ENCODE results near the gene HINT1. TPM values are rescaled to one million over a fixed set of nuclear protein-coding genes. Genes with fewer than 3 reads are reported as not detected.

Gene HINT1
- total RNA-seq, 1 experiment from 2014 or later, result 197 TPM

DNA sequence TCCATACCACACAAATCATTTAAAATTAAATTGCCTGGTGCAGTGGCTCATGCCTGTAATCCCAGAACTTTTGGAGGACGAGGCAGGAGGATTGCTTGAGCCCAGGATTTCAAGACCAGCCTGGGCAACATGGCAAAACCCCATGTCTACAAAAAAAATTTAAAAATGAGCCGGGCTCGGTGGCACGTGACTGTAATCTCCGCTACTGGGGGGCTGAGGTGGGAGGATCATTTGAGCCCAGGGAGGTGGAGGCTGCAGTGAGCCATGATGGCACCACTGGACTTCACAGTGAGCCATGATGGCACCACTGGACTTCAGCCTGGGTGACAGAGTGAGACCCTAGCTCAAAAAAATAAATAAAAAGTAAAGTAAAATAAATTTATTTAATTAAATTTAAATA, 46.6 kb upstream of the HINT1 start:
- H3K27ac Mint-ChIP-seq, result no peak overlapping the region
- ChIA-PET POLR2A (no interaction called here), CTCF (no interaction called here)
- DNase-seq (ENCODE audit: low spot score) (no peak), ATAC-seq (no peak)
- no peaks in the 10 kb centered on the region for H3K36me3 Mint-ChIP-seq
- H3K9me3 Mint-ChIP-seq, result no peaks in the 10 kb centered on the region
- H3K27me3 Mint-ChIP-seq (ENCODE audit: low read depth), result no peaks in the 10 kb centered on the region
- no peak overlapping the region for H3K4me3 Mint-ChIP-seq
- H3K4me1 Mint-ChIP-seq, result peaks cover 28% of the 10 kb centered on the region
- TF ChIP-seq NR3C1 (CRISPR knock-in tag; conservative IDR thresholded peaks at IDR 0.05; ENCODE audit: low read depth), result no peak
- no peak for TF ChIP-seq OVOL2 (CRISPR knock-in tag; IDR thresholded peaks at IDR 0.05; ENCODE audit: borderline replicate concordance)
- TF ChIP-seq, protein P1, sequence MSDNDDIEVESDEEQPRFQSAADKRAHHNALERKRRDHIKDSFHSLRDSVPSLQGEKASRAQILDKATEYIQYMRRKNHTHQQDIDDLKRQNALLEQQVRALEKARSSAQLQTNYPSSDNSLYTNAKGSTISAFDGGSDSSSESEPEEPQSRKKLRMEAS (CRISPR knock-in tag; IDR thresholded peaks at IDR 0.05), result no peak
- no peak for TF ChIP-seq TEAD4 (CRISPR knock-in tag; IDR thresholded peaks at IDR 0.05)
- no peak for TF ChIP-seq CTCF (IDR thresholded peaks at IDR 0.05)
- TF ChIP-seq AR (CRISPR knock-in tag; IDR thresholded peaks at IDR 0.05), result no peak
- no peak for TF ChIP-seq SMAD3 (CRISPR knock-in tag; IDR thresholded peaks at IDR 0.05; ENCODE audit: borderline replicate concordance)
- no peak for TF ChIP-seq CREB1 (CRISPR knock-in tag; IDR thresholded peaks at IDR 0.05)
- TF ChIP-seq HMGA2 (CRISPR knock-in tag; IDR thresholded peaks at IDR 0.05), result no peak
- no peak for TF ChIP-seq ZNF138 (CRISPR knock-in tag; conservative IDR thresholded peaks at IDR 0.05)
- no peak for TF ChIP-seq TCF7 (CRISPR knock-in tag; IDR thresholded peaks at IDR 0.05; ENCODE audit: low read depth)
- TF ChIP-seq, protein P2, sequence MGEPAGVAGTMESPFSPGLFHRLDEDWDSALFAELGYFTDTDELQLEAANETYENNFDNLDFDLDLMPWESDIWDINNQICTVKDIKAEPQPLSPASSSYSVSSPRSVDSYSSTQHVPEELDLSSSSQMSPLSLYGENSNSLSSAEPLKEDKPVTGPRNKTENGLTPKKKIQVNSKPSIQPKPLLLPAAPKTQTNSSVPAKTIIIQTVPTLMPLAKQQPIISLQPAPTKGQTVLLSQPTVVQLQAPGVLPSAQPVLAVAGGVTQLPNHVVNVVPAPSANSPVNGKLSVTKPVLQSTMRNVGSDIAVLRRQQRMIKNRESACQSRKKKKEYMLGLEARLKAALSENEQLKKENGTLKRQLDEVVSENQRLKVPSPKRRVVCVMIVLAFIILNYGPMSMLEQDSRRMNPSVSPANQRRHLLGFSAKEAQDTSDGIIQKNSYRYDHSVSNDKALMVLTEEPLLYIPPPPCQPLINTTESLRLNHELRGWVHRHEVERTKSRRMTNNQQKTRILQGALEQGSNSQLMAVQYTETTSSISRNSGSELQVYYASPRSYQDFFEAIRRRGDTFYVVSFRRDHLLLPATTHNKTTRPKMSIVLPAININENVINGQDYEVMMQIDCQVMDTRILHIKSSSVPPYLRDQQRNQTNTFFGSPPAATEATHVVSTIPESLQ (CRISPR knock-in tag; IDR thresholded peaks at IDR 0.05), result no peak
- TF ChIP-seq, protein P3, sequence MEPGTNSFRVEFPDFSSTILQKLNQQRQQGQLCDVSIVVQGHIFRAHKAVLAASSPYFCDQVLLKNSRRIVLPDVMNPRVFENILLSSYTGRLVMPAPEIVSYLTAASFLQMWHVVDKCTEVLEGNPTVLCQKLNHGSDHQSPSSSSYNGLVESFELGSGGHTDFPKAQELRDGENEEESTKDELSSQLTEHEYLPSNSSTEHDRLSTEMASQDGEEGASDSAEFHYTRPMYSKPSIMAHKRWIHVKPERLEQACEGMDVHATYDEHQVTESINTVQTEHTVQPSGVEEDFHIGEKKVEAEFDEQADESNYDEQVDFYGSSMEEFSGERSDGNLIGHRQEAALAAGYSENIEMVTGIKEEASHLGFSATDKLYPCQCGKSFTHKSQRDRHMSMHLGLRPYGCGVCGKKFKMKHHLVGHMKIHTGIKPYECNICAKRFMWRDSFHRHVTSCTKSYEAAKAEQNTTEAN (CRISPR knock-in tag; IDR thresholded peaks at IDR 0.05), result no peak
- no peak for TF ChIP-seq NFATC4 (CRISPR knock-in tag; IDR thresholded peaks at IDR 0.05)

DNA sequence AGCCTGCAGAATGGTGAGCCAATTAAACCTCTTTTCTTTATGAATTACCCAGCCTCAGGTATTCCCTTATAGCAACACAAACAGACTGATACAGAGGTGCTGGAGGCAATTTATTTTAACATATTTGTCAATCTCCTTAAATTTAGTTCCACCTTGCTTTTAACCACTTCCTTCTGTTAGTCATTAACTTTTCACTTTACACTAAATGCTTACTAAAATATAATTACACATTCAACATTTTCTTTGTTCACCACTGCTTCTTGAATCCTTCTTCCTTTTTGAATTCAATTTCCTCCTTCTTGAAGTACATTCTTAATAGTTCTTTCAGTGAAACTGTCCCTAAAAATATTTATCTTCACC, 45.1 kb upstream of the HINT1 start:
- CTCF ChIA-PET, result no interaction called here
- ATAC-seq (no peak), DNase-seq (ENCODE audit: low spot score) (no peak)
- Mint-ChIP-seq H3K27me3 (ENCODE audit: low read depth) (no peaks in the 10 kb centered on the region), H3K4me1 (peaks cover 28% of the 10 kb centered on the region), H3K4me3 (no peak overlapping the region), H3K27ac (no peak overlapping the region), H3K36me3 (no peaks in the 10 kb centered on the region), H3K9me3 (no peaks in the 10 kb centered on the region)
- POLR2A ChIA-PET, result no interaction called here
- TF ChIP-seq, protein P4, sequence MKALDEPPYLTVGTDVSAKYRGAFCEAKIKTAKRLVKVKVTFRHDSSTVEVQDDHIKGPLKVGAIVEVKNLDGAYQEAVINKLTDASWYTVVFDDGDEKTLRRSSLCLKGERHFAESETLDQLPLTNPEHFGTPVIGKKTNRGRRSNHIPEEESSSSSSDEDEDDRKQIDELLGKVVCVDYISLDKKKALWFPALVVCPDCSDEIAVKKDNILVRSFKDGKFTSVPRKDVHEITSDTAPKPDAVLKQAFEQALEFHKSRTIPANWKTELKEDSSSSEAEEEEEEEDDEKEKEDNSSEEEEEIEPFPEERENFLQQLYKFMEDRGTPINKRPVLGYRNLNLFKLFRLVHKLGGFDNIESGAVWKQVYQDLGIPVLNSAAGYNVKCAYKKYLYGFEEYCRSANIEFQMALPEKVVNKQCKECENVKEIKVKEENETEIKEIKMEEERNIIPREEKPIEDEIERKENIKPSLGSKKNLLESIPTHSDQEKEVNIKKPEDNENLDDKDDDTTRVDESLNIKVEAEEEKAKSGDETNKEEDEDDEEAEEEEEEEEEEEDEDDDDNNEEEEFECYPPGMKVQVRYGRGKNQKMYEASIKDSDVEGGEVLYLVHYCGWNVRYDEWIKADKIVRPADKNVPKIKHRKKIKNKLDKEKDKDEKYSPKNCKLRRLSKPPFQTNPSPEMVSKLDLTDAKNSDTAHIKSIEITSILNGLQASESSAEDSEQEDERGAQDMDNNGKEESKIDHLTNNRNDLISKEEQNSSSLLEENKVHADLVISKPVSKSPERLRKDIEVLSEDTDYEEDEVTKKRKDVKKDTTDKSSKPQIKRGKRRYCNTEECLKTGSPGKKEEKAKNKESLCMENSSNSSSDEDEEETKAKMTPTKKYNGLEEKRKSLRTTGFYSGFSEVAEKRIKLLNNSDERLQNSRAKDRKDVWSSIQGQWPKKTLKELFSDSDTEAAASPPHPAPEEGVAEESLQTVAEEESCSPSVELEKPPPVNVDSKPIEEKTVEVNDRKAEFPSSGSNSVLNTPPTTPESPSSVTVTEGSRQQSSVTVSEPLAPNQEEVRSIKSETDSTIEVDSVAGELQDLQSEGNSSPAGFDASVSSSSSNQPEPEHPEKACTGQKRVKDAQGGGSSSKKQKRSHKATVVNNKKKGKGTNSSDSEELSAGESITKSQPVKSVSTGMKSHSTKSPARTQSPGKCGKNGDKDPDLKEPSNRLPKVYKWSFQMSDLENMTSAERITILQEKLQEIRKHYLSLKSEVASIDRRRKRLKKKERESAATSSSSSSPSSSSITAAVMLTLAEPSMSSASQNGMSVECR (CRISPR knock-in tag; IDR thresholded peaks at IDR 0.05; ENCODE audit: borderline replicate concordance), result no peak
- TF ChIP-seq, protein P5, sequence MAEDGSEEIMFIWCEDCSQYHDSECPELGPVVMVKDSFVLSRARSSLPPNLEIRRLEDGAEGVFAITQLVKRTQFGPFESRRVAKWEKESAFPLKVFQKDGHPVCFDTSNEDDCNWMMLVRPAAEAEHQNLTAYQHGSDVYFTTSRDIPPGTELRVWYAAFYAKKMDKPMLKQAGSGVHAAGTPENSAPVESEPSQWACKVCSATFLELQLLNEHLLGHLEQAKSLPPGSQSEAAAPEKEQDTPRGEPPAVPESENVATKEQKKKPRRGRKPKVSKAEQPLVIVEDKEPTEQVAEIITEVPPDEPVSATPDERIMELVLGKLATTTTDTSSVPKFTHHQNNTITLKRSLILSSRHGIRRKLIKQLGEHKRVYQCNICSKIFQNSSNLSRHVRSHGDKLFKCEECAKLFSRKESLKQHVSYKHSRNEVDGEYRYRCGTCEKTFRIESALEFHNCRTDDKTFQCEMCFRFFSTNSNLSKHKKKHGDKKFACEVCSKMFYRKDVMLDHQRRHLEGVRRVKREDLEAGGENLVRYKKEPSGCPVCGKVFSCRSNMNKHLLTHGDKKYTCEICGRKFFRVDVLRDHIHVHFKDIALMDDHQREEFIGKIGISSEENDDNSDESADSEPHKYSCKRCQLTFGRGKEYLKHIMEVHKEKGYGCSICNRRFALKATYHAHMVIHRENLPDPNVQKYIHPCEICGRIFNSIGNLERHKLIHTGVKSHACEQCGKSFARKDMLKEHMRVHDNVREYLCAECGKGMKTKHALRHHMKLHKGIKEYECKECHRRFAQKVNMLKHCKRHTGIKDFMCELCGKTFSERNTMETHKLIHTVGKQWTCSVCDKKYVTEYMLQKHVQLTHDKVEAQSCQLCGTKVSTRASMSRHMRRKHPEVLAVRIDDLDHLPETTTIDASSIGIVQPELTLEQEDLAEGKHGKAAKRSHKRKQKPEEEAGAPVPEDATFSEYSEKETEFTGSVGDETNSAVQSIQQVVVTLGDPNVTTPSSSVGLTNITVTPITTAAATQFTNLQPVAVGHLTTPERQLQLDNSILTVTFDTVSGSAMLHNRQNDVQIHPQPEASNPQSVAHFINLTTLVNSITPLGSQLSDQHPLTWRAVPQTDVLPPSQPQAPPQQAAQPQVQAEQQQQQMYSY (CRISPR knock-in tag; IDR thresholded peaks at IDR 0.05), result no peak
- TF ChIP-seq JAZF1 (CRISPR knock-in tag; IDR thresholded peaks at IDR 0.05), result no peak
- TF ChIP-seq, protein P3 (CRISPR knock-in tag; IDR thresholded peaks at IDR 0.05), result no peak
- no peak for TF ChIP-seq GABPB1 (CRISPR knock-in tag; IDR thresholded peaks at IDR 0.05)
- TF ChIP-seq ZNF423 (CRISPR knock-in tag; IDR thresholded peaks at IDR 0.05), result no peak

All from WTC11 (cell line).